Neural progenitor cell (in vitro differentiated cells): ENCODE results near the gene KMT2C. TPM values are rescaled to one million over a fixed set of nuclear protein-coding genes. Genes with fewer than 3 reads are reported as not detected.
"Not testable (repeated sequence)": the region's sequence is repeated elsewhere in the genome, so short reads cannot be mapped to it uniquely, and the experiment has no call there.

Experiments used
- DNase-seq: peaks from one replicate; pipeline ENCODE4 v3.0.0-alpha.2; 2016; ENCODE audit warnings: low spot score
- H2AFZ ChIP-seq: fragments of 200-600 bp; sonication (generic); replicated peaks from 2 replicates; pipeline ENCODE4 v1.6.1; 2016; ENCODE audit warnings: antibody characterized with exemption
- H3F3A ChIP-seq: fragments of 200-600 bp; sonication (generic); 2 replicates; pipeline ENCODE4 v1.6.1; 2016; ENCODE audit warnings: antibody characterized with exemption, low read depth
- H3K27ac ChIP-seq: fragments of 200-600 bp; sonication (generic); 2 replicates; pipeline ENCODE4 v1.5.1; 2016; ENCODE audit warnings: mild to moderate bottlenecking
- H3K27me3 ChIP-seq: fragments of 200-600 bp; sonication (generic); 2 replicates; pipeline ENCODE4 v1.6.1; 2016; ENCODE audit warnings: mild to moderate bottlenecking, moderate library complexity
- H3K36me3 ChIP-seq: fragments of 200-600 bp; sonication (generic); 2 replicates; pipeline ENCODE4 v1.5.1; 2016
- H3K4me1 ChIP-seq: fragments of 200-600 bp; sonication (generic); 2 replicates; pipeline ENCODE4 v1.6.1; 2016; ENCODE audit warnings: mixed run types
- H3K4me2 ChIP-seq: fragments of 200-600 bp; sonication (generic); 2 replicates; pipeline ENCODE4 v1.6.1; 2016
- H3K4me3 ChIP-seq: fragments of 200-600 bp; sonication (generic); 2 replicates; pipeline ENCODE4 v1.5.1; 2016
- H3K79me2 ChIP-seq: fragments of 200-600 bp; sonication (generic); 2 replicates; pipeline ENCODE4 v1.6.1; 2016; ENCODE audit warnings: low read depth
- H3K9ac ChIP-seq: fragments of 200-600 bp; sonication (generic); 2 replicates; pipeline ENCODE4 v1.6.1; 2016
- H3K9me3 ChIP-seq: fragments of 200-600 bp; sonication (generic); 2 replicates; pipeline ENCODE4 v1.5.1; 2016; ENCODE audit warnings: low read depth
- H4K20me1 ChIP-seq: fragments of 200-600 bp; sonication (generic); 2 replicates; pipeline ENCODE4 v1.6.1; 2016; ENCODE audit warnings: low read depth
- H3K27ac Mint-ChIP-seq: 3 replicates; pipeline ENCODE4 v1.8.0; 2021; ENCODE audit warnings: mixed read lengths
- H3K27me3 Mint-ChIP-seq: 2 replicates; pipeline ENCODE4 v1.8.0; 2022; ENCODE audit warnings: low read depth, mild to moderate bottlenecking, inconsistent platforms, moderate library complexity, mixed read lengths; ENCODE audit not compliant: insufficient read depth
- H3K36me3 Mint-ChIP-seq: 3 replicates; pipeline ENCODE4 v1.8.0; 2021; ENCODE audit warnings: mixed read lengths
- H3K4me1 Mint-ChIP-seq: 3 replicates; pipeline ENCODE4 v1.8.0; 2021; ENCODE audit warnings: mixed read lengths
- H3K4me3 Mint-ChIP-seq: 3 replicates; pipeline ENCODE4 v1.8.0; 2021; ENCODE audit warnings: mild to moderate bottlenecking, moderate library complexity, mixed read lengths
- H3K9me3 Mint-ChIP-seq: 3 replicates; pipeline ENCODE4 v1.8.0; 2020; ENCODE audit warnings: mixed read lengths
- EZH2 ChIP-seq: fragments of 200-600 bp; sonication (generic); IDR thresholded peaks from 2 replicates; pipeline ENCODE4 v1.6.1; 2017; ENCODE audit warnings: antibody characterized with exemption, mild to moderate bottlenecking, moderate library complexity
- EZH2phosphoT487 ChIP-seq: fragments of 200-600 bp; sonication (generic); IDR thresholded peaks from 2 replicates; pipeline ENCODE4 v1.6.1; 2017; ENCODE audit warnings: antibody characterized with exemption
- total RNA-seq: library from RNA; depleted of rRNA; stranded (reverse); fragments of >200 nt; gene quantifications from 2 replicates; pipeline ENCODE4 v1.2.3, GENCODE V29; 2015; ENCODE audit warnings: low replicate concordance
- TF ChIP-seq, protein P1 (sequence below): fragments of 200-600 bp; sonication (generic); IDR thresholded peaks from 2 replicates; pipeline ENCODE4 v1.5.1; 2017; ENCODE audit warnings: antibody characterized with exemption, mild to moderate bottlenecking

Gene KMT2C
- total RNA-seq, 1 donor from 2014 or later: 26.4 TPM

DNA sequence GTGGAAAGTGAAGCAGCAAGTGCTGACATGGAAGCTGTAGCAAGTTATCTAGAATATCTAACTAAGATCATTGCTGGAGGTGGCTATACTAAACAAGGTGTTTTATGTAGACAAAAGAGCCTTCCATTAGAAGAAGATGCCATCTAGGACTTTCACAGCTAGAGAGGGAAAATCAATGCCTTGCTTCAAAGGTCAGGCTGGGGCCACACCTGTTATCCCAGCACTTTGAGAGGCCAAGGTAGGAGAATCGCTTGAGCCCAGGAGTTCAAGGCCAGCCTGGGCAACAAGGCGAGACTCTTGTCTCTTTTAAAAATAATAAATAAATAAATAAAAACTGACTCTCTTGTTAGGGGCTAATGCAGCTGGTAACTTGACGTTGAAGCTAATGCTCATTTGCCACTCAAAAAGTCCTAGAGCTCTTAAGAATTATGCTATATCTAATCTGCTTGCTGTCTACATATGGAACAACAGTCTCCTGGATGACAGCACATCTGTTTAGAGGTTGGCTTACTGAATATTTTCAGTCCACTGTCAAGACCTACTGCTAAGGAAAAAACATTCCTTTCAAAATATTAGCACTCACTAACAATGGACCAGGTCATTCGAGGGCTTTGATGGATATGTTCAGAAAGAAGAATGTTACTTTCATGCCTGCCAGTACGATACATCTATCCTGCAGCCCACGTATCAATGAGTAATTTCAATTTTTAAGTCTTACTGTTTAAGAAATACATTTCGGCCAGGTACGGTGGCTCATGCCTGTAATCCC lies 58.9 kb downstream of the KMT2C start:
- not testable (repeated sequence) for H3F3A ChIP-seq, H3K27me3 ChIP-seq, H4K20me1 ChIP-seq, H2AFZ ChIP-seq, H3K27ac ChIP-seq, DNase-seq, H3K36me3 ChIP-seq, H3K4me1 ChIP-seq, H3K27ac Mint-ChIP-seq, H3K4me1 Mint-ChIP-seq, H3K9ac ChIP-seq, H3K4me2 ChIP-seq, H3K9me3 ChIP-seq, H3K4me3 Mint-ChIP-seq, H3K4me3 ChIP-seq, H3K27me3 Mint-ChIP-seq
- peaks cover 29% of the 10 kb centered on the region for H3K36me3 Mint-ChIP-seq
- peaks cover 98% of the 10 kb centered on the region for H3K79me2 ChIP-seq
- H3K9me3 Mint-ChIP-seq: peaks cover 62% of the 10 kb centered on the region

DNA sequence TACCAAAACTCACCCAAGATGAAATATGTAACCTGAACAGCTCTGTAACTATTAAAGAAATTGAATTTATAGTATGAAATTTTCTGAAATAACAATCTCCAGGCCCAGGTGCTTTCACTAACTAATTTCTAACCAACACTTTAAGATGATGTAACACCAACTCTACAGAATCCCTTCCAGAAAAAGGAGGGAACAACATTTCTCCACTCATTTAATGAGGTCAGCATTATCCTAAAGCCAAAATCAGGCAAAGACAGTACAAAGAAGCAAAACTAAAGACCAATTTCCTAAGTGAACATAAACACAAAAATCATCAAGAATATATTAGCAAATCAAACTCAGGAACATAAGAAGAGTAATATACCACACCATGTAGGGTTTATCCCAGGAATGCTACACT lies 65.5 kb downstream of the KMT2C start:
- H3K79me2 ChIP-seq: peaks cover 100% of the 10 kb centered on the region
- H3F3A ChIP-seq: peaks cover 8% of the 10 kb centered on the region
- DNase-seq: no peak
- H4K20me1 ChIP-seq: peaks cover 33% of the 10 kb centered on the region
- Mint-ChIP-seq H3K4me1 (peaks cover 7% of the 10 kb centered on the region), H3K27ac (no peak overlapping the region), H3K27me3 (peaks cover 7% of the 10 kb centered on the region), H3K9me3 (peaks cover 27% of the 10 kb centered on the region), H3K4me3 (no peak overlapping the region), H3K36me3 (peaks cover 23% of the 10 kb centered on the region)
- no peak overlapping the region for H3K4me3 ChIP-seq
- TF ChIP-seq EZH2phosphoT487 (no peak), EZH2 (no peak)
- TF ChIP-seq, protein P1, sequence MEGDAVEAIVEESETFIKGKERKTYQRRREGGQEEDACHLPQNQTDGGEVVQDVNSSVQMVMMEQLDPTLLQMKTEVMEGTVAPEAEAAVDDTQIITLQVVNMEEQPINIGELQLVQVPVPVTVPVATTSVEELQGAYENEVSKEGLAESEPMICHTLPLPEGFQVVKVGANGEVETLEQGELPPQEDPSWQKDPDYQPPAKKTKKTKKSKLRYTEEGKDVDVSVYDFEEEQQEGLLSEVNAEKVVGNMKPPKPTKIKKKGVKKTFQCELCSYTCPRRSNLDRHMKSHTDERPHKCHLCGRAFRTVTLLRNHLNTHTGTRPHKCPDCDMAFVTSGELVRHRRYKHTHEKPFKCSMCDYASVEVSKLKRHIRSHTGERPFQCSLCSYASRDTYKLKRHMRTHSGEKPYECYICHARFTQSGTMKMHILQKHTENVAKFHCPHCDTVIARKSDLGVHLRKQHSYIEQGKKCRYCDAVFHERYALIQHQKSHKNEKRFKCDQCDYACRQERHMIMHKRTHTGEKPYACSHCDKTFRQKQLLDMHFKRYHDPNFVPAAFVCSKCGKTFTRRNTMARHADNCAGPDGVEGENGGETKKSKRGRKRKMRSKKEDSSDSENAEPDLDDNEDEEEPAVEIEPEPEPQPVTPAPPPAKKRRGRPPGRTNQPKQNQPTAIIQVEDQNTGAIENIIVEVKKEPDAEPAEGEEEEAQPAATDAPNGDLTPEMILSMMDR: no peak
- H3K36me3 ChIP-seq: no peaks in the 10 kb centered on the region
- no peaks in the 10 kb centered on the region for H3K27me3 ChIP-seq
- H3K4me2 ChIP-seq: no peak overlapping the region
- H3K27ac ChIP-seq: no peak overlapping the region
- peaks cover 15% of the 10 kb centered on the region for H3K4me1 ChIP-seq
- H2AFZ ChIP-seq: no peak overlapping the region
- H3K9me3 ChIP-seq: no peaks in the 10 kb centered on the region
- no peak overlapping the region for H3K9ac ChIP-seq

DNA sequence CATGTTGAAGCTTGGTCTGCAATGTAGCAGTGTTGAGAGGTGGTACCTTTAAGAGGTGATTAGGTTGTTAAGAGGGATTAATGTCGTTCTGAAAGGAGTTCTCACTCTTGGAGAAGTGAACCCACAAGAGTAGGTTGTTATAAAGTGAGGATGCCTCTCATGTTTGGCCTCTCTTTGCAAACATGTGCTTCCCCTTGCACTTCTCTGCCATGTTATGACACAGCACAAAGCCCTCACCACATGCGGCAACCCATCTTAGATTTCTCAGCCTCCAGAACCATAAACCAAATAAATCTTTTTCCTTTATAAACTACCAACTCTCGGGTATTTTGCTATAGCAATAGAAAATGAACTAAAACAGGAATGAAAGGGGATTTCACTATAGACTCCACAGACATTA lies 66.3 kb downstream of the KMT2C start:
- Mint-ChIP-seq H3K4me3 (no peak overlapping the region), H3K27ac (no peak overlapping the region), H3K27me3 (peaks cover 7% of the 10 kb centered on the region), H3K4me1 (peaks cover 7% of the 10 kb centered on the region), H3K36me3 (peaks cover 23% of the 10 kb centered on the region), H3K9me3 (peaks cover 27% of the 10 kb centered on the region)
- TF ChIP-seq EZH2: no peak
- TF ChIP-seq, protein P1: no peak
- Histone ChIP-seq H2AFZ (no peak overlapping the region), H3F3A (peaks cover 8% of the 10 kb centered on the region), H3K4me3 (no peak overlapping the region), H4K20me1 (peaks cover 41% of the 10 kb centered on the region), H3K9me3 (no peaks in the 10 kb centered on the region), H3K27ac (no peak overlapping the region), H3K36me3 (no peaks in the 10 kb centered on the region), H3K4me1 (peaks cover 15% of the 10 kb centered on the region), H3K27me3 (no peaks in the 10 kb centered on the region), H3K4me2 (no peak overlapping the region), H3K9ac (no peak overlapping the region), H3K79me2 (peaks cover 100% of the 10 kb centered on the region)
- no peak for DNase-seq

DNA sequence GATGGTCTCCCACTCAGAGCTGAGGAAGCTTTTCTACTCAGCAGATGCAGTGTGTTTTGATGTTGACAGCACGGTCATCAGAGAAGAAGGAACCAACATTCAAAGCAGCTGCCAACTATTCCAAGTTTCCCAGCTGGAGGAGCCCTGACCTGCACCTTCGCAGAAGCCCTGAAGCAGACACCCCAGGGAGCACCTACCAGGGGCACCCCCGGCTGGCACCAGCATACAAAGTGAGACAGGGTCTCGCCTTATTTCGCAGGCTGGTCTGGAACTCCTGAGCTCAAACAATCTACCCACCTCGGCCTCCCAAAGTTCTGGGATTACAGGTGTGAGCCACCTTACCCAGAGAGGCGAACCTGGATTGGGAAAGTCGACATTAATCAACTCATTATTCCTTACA lies 68.6 kb downstream of the KMT2C start:
- Histone ChIP-seq H3K9ac (no peak overlapping the region), H3K9me3 (no peaks in the 10 kb centered on the region), H3F3A (peaks cover 16% of the 10 kb centered on the region), H4K20me1 (peaks cover 61% of the 10 kb centered on the region), H3K36me3 (no peaks in the 10 kb centered on the region), H2AFZ (no peak overlapping the region), H3K4me2 (no peak overlapping the region), H3K27me3 (no peaks in the 10 kb centered on the region), H3K4me3 (no peak overlapping the region), H3K4me1 (peaks cover 34% of the 10 kb centered on the region), H3K79me2 (peaks cover 100% of the 10 kb centered on the region), H3K27ac (no peak overlapping the region)
- H3K4me3 Mint-ChIP-seq: no peak overlapping the region
- no peak for DNase-seq
- H3K27ac Mint-ChIP-seq: no peak overlapping the region
- TF ChIP-seq, protein P1: no peak
- TF ChIP-seq EZH2: no peak
- no peak for TF ChIP-seq EZH2phosphoT487
- H3K4me1 Mint-ChIP-seq: peaks cover 8% of the 10 kb centered on the region
- peaks cover 19% of the 10 kb centered on the region for H3K36me3 Mint-ChIP-seq
- H3K9me3 Mint-ChIP-seq: peaks cover 11% of the 10 kb centered on the region
- H3K27me3 Mint-ChIP-seq: peaks cover 8% of the 10 kb centered on the region
